Endothelial cell of umbilical vein (primary cell): ENCODE data around the gene MAGI3. TPM values are rescaled to one million over a fixed set of nuclear protein-coding genes. Genes with fewer than 3 reads are reported as not detected.

Experiments
- BruUV-seq: library from RNA; stranded (reverse); fragments of 400-500 nt; replicated peaks from 2 replicates; lab custom pipeline; 2021; lab: Mats Ljungman, UMichigan
- CTCF ChIA-PET: fragments of 300-600, 350-600 bp; sonication (Branson Sonifier 250); formaldehyde crosslinking; loops from one replicate; lab custom pipeline; 2021; ENCODE audit warnings: antibody characterized with exemption, inconsistent platforms; lab: Charles Lee
- POLR2A ChIA-PET: fragments of 300-600, 350-600 bp; sonication (Branson Sonifier 250); formaldehyde crosslinking; loops from one replicate; lab custom pipeline; 2021; ENCODE audit warnings: antibody characterized with exemption, inconsistent platforms; lab: Charles Lee
- DNase-seq: peaks from one replicate; pipeline ENCODE4 v3.0.0-alpha.2; 2011; ENCODE audit warnings: low read depth, low spot score
- FAIRE-seq: peaks from 2 replicates; lab custom pipeline; 2011; peaks lifted over from hg19 to GRCh38; lab: Jason Lieb, UNC
- H2AFZ ChIP-seq: 2 replicates; pipeline ENCODE4 v1.6.0; 2012; ENCODE audit warnings: low read depth, low read length, control low read depth, inconsistent platforms
- H3K27ac ChIP-seq: 2 replicates; pipeline ENCODE4 v1.5.1; 2011; ENCODE audit warnings: low read depth, mild to moderate bottlenecking, control low read depth, low read length, moderate library complexity; ENCODE audit not compliant: insufficient read depth
- H3K27me3 ChIP-seq, 2 experiments: 2 replicates each; pipeline versions ENCODE4 v1.6.0 to v1.6.1; 2011; ENCODE audit warnings: low read length in 2 of 2, mixed read lengths in 1 of 2; ENCODE audit not compliant: control insufficient read depth in 2 of 2, insufficient read depth in 2 of 2
- H3K36me3 ChIP-seq, 2 experiments: 2 replicates in 1 of 2; 3 replicates in 1 of 2; pipeline ENCODE4 v1.5.1; 2011; ENCODE audit warnings: low read length in 2 of 2, mild to moderate bottlenecking in 1 of 2, moderate library complexity in 1 of 2; ENCODE audit not compliant: control insufficient read depth in 2 of 2, insufficient read depth in 2 of 2; ENCODE audit errors: extremely low read depth in 1 of 2
- H3K4me1 ChIP-seq: 3 replicates; pipeline ENCODE4 v1.5.1; 2011; ENCODE audit warnings: mild to moderate bottlenecking, low read length; ENCODE audit not compliant: control insufficient read depth, insufficient read depth; ENCODE audit errors: extremely low read depth
- H3K4me2 ChIP-seq: 2 replicates; pipeline ENCODE4 v1.6.1; 2011; ENCODE audit warnings: low read length, control low read depth, mixed read lengths; ENCODE audit not compliant: insufficient read depth
- H3K4me3 ChIP-seq, 3 experiments: fragments of 200-600 bp in 1 of 3; sonication (generic), shearing (Covaris generic) in 1 of 3; replicated peaks in 1 of 3; 2 replicates each; pipeline ENCODE4 v1.5.1; 2011 to 2016; ENCODE audit warnings: control low read depth in 3 of 3, low read length in 3 of 3, mild to moderate bottlenecking in 2 of 3, inconsistent platforms in 1 of 3, low read depth in 1 of 3, moderate library complexity in 1 of 3; ENCODE audit not compliant: insufficient read depth in 1 of 3
- H3K79me2 ChIP-seq: 2 replicates; pipeline ENCODE4 v1.6.0; 2012; ENCODE audit warnings: low read length, inconsistent platforms; ENCODE audit not compliant: control insufficient read depth, insufficient read depth
- H3K9ac ChIP-seq: replicated peaks from 2 replicates; pipeline ENCODE3; 2011; ENCODE audit warnings: low read length, control low read depth; ENCODE audit not compliant: insufficient read depth; ENCODE audit errors: extremely low read depth
- H3K9me1 ChIP-seq: replicated peaks from 3 replicates; pipeline ENCODE4 v1.6.0; 2011; ENCODE audit warnings: mild to moderate bottlenecking, low read length; ENCODE audit not compliant: control insufficient read depth, insufficient read depth; ENCODE audit errors: extremely low read depth
- H3K9me3 ChIP-seq: replicated peaks from 2 replicates; pipeline ENCODE4 v1.5.1; 2012; ENCODE audit warnings: low read length, inconsistent platforms; ENCODE audit not compliant: control insufficient read depth, insufficient read depth
- H4K20me1 ChIP-seq: replicated peaks from 2 replicates; pipeline ENCODE3; 2011; ENCODE audit warnings: mild to moderate bottlenecking, low read length; ENCODE audit not compliant: control insufficient read depth, insufficient read depth; ENCODE audit errors: extremely low read depth
- CTCF ChIP-seq, 2 donors: IDR thresholded peaks; 1 replicate in 1 of 2; 2 replicates in 1 of 2; pipeline ENCODE4 v1.5.1; 2011; ENCODE audit warnings: low read length in 2 of 2, mild to moderate bottlenecking in 2 of 2, moderate library complexity in 2 of 2, control low read depth in 1 of 2, inconsistent platforms in 1 of 2, low read depth in 1 of 2; ENCODE audit not compliant: insufficient read depth in 1 of 2; ENCODE audit errors: extremely low read depth in 1 of 2
- EZH2 ChIP-seq: IDR thresholded peaks from 2 replicates; pipeline ENCODE4 v1.6.1; 2012; ENCODE audit warnings: borderline replicate concordance, low read depth, mild to moderate bottlenecking, moderate library complexity, low read length, inconsistent platforms; ENCODE audit not compliant: severe bottlenecking
- FOS ChIP-seq: IDR thresholded peaks from 2 replicates; pipeline ENCODE4 v1.6.1; 2011; ENCODE audit warnings: mild to moderate bottlenecking, low read length, moderate library complexity, borderline replicate concordance; ENCODE audit not compliant: insufficient read depth
- GATA2 ChIP-seq: IDR thresholded peaks from 2 replicates; pipeline ENCODE4 v1.7.0; 2011; ENCODE audit warnings: low read depth, mild to moderate bottlenecking, moderate library complexity, mixed read lengths, low read length; ENCODE audit not compliant: insufficient read length, insufficient read depth
- JUN ChIP-seq: IDR thresholded peaks from 2 replicates; pipeline ENCODE4 v1.6.1; 2011; ENCODE audit warnings: borderline replicate concordance, low read depth; ENCODE audit not compliant: insufficient read length, insufficient read depth
- MAX ChIP-seq: IDR thresholded peaks from 2 replicates; pipeline ENCODE4 v1.6.1; 2011; ENCODE audit not compliant: insufficient read depth, insufficient read length
- MYC ChIP-seq: IDR thresholded peaks from one replicate; pipeline ENCODE4 v1.6.1; 2011; ENCODE audit warnings: mild to moderate bottlenecking, low read depth, low read length
- POLR2A ChIP-seq: IDR thresholded peaks from 2 replicates; pipeline ENCODE4 v1.6.1; 2012; ENCODE audit warnings: low read depth, mild to moderate bottlenecking, control low read depth, low read length
- POLR2AphosphoS5 ChIP-seq: IDR thresholded peaks from 2 replicates; pipeline ENCODE4 v1.6.1; 2012; ENCODE audit warnings: low read depth, mild to moderate bottlenecking, control low read depth, low read length, moderate library complexity; ENCODE audit not compliant: insufficient read depth
- dilution Hi-C: fragments of 300-500 bp; cut with MboI; formaldehyde crosslinking; loops from one replicate; pipeline ENCODE4 v1.15.0; 2019; ENCODE audit warnings: low sequenced_read_pairs; ENCODE audit not compliant: extremely low pct_ligation_motif_present
- intact Hi-C: fragments of 100-400 bp; cut with micrococcal nuclease; formaldehyde crosslinking; loops from one replicate; pipeline ENCODE4 v1.10.0; 2022
- polyA plus RNA-seq, 4 experiments: library from polyadenylated mRNA; depleted of rRNA in 3 of 4; stranded (reverse) in 3 of 4; unstranded in 1 of 4; fragments of >200 nt; gene quantifications; 2 replicates each; pipeline versions ENCODE4 v1.2.1 to v1.2.3, GENCODE V29; 2011 to 2012; ENCODE audit warnings: missing spikeins in 1 of 4
- total RNA-seq: library from RNA; stranded (reverse); gene quantifications from 2 replicates; pipeline ENCODE4 v1.2.3, GENCODE V29; 2021

Gene MAGI3
- total and polyA plus RNA-seq, 2 donors (not counting 3 experiments of a cell fraction or from before 2014, with no cell fraction given) = 2.8 to 16.1 TPM

- dilution Hi-C loops = no loop called here
- no peak overlapping the region for H3K9ac ChIP-seq
- no peak overlapping the region for H2AFZ ChIP-seq
- H3K79me2 ChIP-seq = no peaks in the 10 kb centered on the region
- no peak overlapping the region for H3K4me3 ChIP-seq
- intact Hi-C loops = no loop called here
- POLR2A ChIA-PET = no interaction called here
- no peaks in the 10 kb centered on the region for H3K9me1 ChIP-seq
- no peak overlapping the region for H3K4me2 ChIP-seq
- FAIRE-seq = no peak
- no peaks in the 10 kb centered on the region for H3K36me3 ChIP-seq
- DNase-seq = no peak
- CTCF ChIA-PET = no interaction called here
- H3K27ac ChIP-seq = no peak overlapping the region
- H3K9me3 ChIP-seq = no peaks in the 10 kb centered on the region
- TF ChIP-seq GATA2 (no peak), POLR2A (no peak), MAX (no peak), POLR2AphosphoS5 (no peak), CTCF (IDR thresholded peaks at IDR 0.05; ENCODE audit: extremely low read depth in 1 of 2, insufficient read depth in 1 of 2, low read depth in 1 of 2, low read length in 2 of 2) (no peak), FOS (no peak), JUN (no peak), MYC (no peak), EZH2 (no peak)
- no TSS peak for BruUV-seq
- no peaks in the 10 kb centered on the region for H3K27me3 ChIP-seq
- H4K20me1 ChIP-seq = no peaks in the 10 kb centered on the region
- H3K4me1 ChIP-seq = no peaks in the 10 kb centered on the region
These were observed 274.8 kb downstream of the MAGI3 start for GRCh38 chr1:113665071-113665470.
